Measurements from ENCODE around the gene HIVEP1. TPM values are rescaled to one million over a fixed set of nuclear protein-coding genes. Genes with fewer than 3 reads are reported as not detected.

Gene HIVEP1
- total RNA-seq, 2 donors from 2014 or later: 22.3 to 34.4 TPM

DNA sequence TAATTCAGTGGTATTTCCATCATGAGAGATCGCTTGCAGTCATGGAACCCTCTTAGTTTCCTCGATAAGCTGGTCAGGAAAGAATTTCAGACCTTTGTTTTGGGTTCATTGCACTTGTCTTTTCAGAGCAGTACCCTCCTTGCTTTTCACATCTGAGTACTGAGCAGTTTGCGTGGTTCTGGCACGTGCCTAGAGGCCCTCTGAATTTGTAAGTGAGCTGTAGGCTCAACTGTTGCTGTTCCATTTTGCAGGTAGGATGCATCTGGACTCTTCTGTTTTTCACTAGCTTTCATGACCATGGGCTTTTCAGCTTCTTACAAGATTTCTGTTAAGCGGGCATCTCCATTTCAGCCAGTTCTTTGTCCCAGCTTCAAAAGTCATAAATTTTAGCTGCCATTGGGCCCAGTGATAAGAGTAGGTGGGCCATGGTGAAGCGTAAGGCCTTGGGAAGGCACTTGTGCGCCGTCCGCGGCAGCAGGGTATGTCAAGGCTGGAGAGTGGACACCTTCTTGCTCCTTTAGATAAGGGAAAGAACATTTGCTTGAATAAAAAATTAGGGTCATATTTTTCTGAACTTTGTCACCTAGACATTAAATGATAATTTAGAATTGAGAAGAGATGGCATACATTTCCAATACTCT lies 35.8 kb downstream of the HIVEP1 start:
- Histone ChIP-seq H3K36me3 (no peaks in the 10 kb centered on the region), H3K4me3 (no peak overlapping the region), H3K27me3 (replicated peaks; ENCODE audit: insufficient read depth) (no peaks in the 10 kb centered on the region), H3K9me3 (no peaks in the 10 kb centered on the region), H3K27ac (no peak overlapping the region), H3K4me1 (ENCODE audit: control insufficient read depth in 1 of 2, low read depth in 2 of 2) (peaks cover 7 to 11% of the 10 kb centered on the region in 2 donors)
- DNase-seq (ENCODE audit: low spot score) (no peak), ATAC-seq (ENCODE audit: insufficient number of reproducible peaks, low FRiP score, low read depth) (no peak)
- TF ChIP-seq, protein P1, sequence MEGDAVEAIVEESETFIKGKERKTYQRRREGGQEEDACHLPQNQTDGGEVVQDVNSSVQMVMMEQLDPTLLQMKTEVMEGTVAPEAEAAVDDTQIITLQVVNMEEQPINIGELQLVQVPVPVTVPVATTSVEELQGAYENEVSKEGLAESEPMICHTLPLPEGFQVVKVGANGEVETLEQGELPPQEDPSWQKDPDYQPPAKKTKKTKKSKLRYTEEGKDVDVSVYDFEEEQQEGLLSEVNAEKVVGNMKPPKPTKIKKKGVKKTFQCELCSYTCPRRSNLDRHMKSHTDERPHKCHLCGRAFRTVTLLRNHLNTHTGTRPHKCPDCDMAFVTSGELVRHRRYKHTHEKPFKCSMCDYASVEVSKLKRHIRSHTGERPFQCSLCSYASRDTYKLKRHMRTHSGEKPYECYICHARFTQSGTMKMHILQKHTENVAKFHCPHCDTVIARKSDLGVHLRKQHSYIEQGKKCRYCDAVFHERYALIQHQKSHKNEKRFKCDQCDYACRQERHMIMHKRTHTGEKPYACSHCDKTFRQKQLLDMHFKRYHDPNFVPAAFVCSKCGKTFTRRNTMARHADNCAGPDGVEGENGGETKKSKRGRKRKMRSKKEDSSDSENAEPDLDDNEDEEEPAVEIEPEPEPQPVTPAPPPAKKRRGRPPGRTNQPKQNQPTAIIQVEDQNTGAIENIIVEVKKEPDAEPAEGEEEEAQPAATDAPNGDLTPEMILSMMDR (IDR thresholded peaks at IDR 0.05): no peak

DNA sequence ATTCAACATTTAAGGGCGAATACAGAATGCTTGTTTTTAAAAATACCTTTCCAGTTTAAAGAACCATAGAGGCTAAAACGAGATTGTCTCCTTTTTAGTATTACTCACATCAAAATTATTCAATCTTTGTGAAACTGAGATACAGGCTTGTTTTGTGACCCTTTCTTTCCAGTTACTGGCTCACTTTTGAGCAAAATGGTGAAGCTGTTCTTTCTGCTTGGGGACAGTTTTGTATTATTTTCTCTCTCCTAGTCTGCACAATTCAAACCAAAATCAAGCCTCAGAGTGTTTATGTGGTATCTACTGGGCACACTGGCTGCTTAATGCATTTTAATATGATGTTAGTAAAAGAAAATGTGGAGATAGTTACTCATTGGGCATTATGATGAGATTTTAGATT lies 36.5 kb downstream of the HIVEP1 start:
- H3K9me3 ChIP-seq: no peaks in the 10 kb centered on the region
- no peak overlapping the region for H3K27ac ChIP-seq
- H3K27me3 ChIP-seq (replicated peaks; ENCODE audit: insufficient read depth): no peaks in the 10 kb centered on the region
- ATAC-seq (ENCODE audit: insufficient number of reproducible peaks, low FRiP score, low read depth) (no peak), DNase-seq (ENCODE audit: low spot score) (no peak)
- TF ChIP-seq, protein P1 (IDR thresholded peaks at IDR 0.05): no peak
- H3K4me1 ChIP-seq (ENCODE audit: control insufficient read depth in 1 of 2, low read depth in 2 of 2): peaks cover 7 to 11% of the 10 kb centered on the region in 2 donors
- no peaks in the 10 kb centered on the region for H3K36me3 ChIP-seq
- H3K4me3 ChIP-seq: no peak overlapping the region

DNA sequence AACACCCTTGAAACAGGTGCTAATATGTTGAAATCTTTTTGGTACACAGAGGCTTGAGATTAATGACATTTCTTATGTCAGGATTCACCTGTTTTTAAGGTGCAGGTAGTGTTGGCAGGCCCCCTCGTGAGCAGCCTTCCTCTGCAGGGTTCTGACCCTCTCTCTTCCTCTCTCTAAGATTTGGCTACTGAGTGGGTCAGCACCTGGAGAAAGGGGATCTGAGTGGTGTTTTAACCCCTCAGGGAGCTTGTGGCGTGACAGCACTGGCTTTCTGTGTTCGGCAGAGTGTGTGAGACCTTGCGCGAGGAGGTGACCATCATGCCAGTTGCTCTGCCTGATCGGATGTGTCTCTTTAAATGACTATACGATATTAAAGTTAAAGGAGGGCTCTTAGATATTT lies 37.1 kb downstream of the HIVEP1 start:
- TF ChIP-seq, protein P1 (IDR thresholded peaks at IDR 0.05): no peak
- no peak for ATAC-seq (ENCODE audit: insufficient number of reproducible peaks, low FRiP score, low read depth)

DNA sequence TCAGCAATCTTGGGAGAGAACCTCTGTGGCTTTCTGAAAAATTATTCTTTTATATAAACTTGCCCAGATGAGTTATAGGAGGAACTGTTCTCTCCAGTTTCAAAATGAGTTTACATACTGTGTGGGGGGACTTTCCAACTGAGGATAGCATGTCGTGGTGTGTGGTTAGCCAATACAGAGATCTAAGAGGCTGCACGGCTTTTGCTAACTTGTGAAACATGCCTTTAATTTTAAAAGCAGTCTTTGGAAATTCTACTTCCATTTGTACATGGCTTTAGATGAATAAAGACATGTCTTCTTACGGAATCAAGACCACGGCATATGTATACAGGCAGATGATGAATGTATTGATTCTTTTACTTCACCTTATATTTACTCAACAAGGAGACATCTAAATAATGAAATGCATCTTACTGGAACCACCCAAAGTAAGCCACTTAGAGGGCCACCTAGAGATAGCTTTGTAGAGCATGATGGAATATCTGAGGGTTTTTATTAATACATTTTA lies 39.8 kb downstream of the HIVEP1 start:
- no peak for DNase-seq (ENCODE audit: low spot score)
- TF ChIP-seq, protein P1 (IDR thresholded peaks at IDR 0.05): no peak
- Histone ChIP-seq H3K36me3 (no peaks in the 10 kb centered on the region), H3K4me1 (ENCODE audit: control insufficient read depth in 1 of 2, low read depth in 2 of 2) (no peaks in the 10 kb centered on the region), H3K9me3 (no peaks in the 10 kb centered on the region), H3K27ac (no peak overlapping the region), H3K4me3 (no peak overlapping the region), H3K27me3 (replicated peaks; ENCODE audit: insufficient read depth) (no peaks in the 10 kb centered on the region)
- ATAC-seq (ENCODE audit: insufficient number of reproducible peaks, low FRiP score, low read depth): no peak

More for the DNA sequence above, 37.1 kb downstream of the HIVEP1 start:
- Histone ChIP-seq H3K4me3 (no peak overlapping the region), H3K9me3 (no peaks in the 10 kb centered on the region), H3K36me3 (no peaks in the 10 kb centered on the region), H3K27ac (no peak overlapping the region), H3K4me1 (ENCODE audit: control insufficient read depth in 1 of 2, low read depth in 2 of 2) (peaks cover 7 to 11% of the 10 kb centered on the region in 2 donors), H3K27me3 (replicated peaks; ENCODE audit: insufficient read depth) (no peaks in the 10 kb centered on the region)
- no peak for DNase-seq (ENCODE audit: low spot score)

DNA sequence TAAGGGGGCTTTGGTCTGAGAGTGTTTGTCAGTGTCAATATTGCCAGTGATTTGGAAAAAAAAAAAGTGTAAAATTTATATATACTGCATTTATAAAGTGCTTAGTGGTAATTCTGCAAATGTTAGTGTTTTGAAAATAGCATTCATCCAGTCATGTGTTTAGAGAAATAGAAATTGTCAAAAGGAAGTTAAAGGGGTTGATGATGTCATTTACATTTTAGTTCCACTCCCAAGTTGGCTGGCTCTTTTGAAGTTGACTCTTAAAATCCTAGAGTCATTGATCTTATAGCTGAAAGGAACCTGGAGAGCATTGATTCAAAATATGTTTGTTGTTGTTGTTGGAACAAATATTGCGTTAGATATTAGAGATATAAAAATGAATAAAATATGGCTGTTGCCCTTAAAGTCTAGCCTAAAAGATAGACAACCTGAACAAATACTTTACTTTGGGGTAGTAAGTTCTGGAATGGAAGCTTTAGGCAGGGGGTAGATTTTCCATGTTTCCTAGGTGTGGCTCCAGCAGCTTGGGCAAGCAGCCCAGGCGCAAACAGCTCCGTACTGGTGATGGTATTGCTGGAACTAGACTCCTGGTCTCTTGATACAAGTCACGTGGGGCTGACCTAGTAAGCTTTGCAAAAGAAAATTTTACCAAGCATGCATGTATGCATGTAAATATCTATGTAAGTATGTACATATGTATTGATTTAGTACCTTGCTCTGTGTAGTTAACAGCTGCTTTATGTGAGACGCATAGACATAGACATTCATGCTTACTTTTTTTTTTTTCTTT lies 46.3 kb downstream of the HIVEP1 start:
- Histone ChIP-seq H3K4me1 (ENCODE audit: control insufficient read depth in 1 of 2, low read depth in 2 of 2) (peaks cover 4 to 13% of the 10 kb centered on the region in 2 donors), H3K27ac (no peak overlapping the region), H3K9me3 (no peaks in the 10 kb centered on the region), H3K27me3 (replicated peaks; ENCODE audit: insufficient read depth) (no peaks in the 10 kb centered on the region), H3K4me3 (no peak overlapping the region), H3K36me3 (no peaks in the 10 kb centered on the region)
- TF ChIP-seq, protein P1 (IDR thresholded peaks at IDR 0.05): no peak
- ATAC-seq (ENCODE audit: insufficient number of reproducible peaks, low FRiP score, low read depth) (no peak), DNase-seq (ENCODE audit: low spot score) (no peak)
